Stimulated activated memory B cell treated with anti-CD40 and anti-IgM and Interleukin-4, amounts not matched to agents 10 μg/mL and 1 μg/mL and 100 μg/mL, for 72 hours (primary cell): ENCODE data around the gene SAMD1.

Experiments used
- ATAC-seq: fragments of 150-1000 bp; cut with Tn5 transposase; 2 replicates; pipeline ENCODE4 v1.10.0; 2021
- H3K27ac Mint-ChIP-seq: one replicate; pipeline ENCODE4 v1.8.0; 2022; ENCODE audit warnings: mild to moderate bottlenecking, mixed read lengths
- H3K27me3 Mint-ChIP-seq: one replicate; pipeline ENCODE4 v1.8.0; 2022; ENCODE audit warnings: mixed read lengths
- H3K36me3 Mint-ChIP-seq: one replicate; pipeline ENCODE4 v1.8.0; 2022; ENCODE audit warnings: mixed read lengths
- H3K4me1 Mint-ChIP-seq: one replicate; pipeline ENCODE4 v1.8.0; 2022; ENCODE audit warnings: mixed read lengths
- H3K4me3 Mint-ChIP-seq: one replicate; pipeline ENCODE4 v1.8.0; 2022; ENCODE audit warnings: mild to moderate bottlenecking, moderate library complexity, mixed read lengths
- H3K9me3 Mint-ChIP-seq: one replicate; pipeline ENCODE4 v1.8.0; 2022; ENCODE audit warnings: mixed read lengths

The SAMD1 gene

GRCh38 chr19:14102756-14103155, 12.2 kb upstream of the SAMD1 start:
- Mint-ChIP-seq H3K9me3 (no peaks in the 10 kb centered on the region), H3K36me3 (peaks cover 21% of the 10 kb centered on the region), H3K27ac (no peak overlapping the region), H3K27me3 (no peaks in the 10 kb centered on the region), H3K4me1 (no peaks in the 10 kb centered on the region), H3K4me3 (no peak overlapping the region)
- ATAC-seq, result no peak

- H3K4me1 Mint-ChIP-seq, result no peaks in the 10 kb centered on the region
- no peaks in the 10 kb centered on the region for H3K27me3 Mint-ChIP-seq
- H3K36me3 Mint-ChIP-seq, result peaks cover 25% of the 10 kb centered on the region
- no peak for ATAC-seq
- H3K9me3 Mint-ChIP-seq, result no peaks in the 10 kb centered on the region
- no peak overlapping the region for H3K4me3 Mint-ChIP-seq
- no peak overlapping the region for H3K27ac Mint-ChIP-seq
Observed at GRCh38 chr19:14102102-14102696, 11.6 kb upstream of the SAMD1 start.

GRCh38 chr19:14101003-14101545, 10.5 kb upstream of the SAMD1 start:
- Mint-ChIP-seq H3K4me3 (no peak overlapping the region), H3K27me3 (no peaks in the 10 kb centered on the region), H3K4me1 (no peaks in the 10 kb centered on the region), H3K27ac (no peak overlapping the region), H3K9me3 (no peaks in the 10 kb centered on the region), H3K36me3 (peaks cover 26% of the 10 kb centered on the region)
- ATAC-seq, result no peak

- Mint-ChIP-seq H3K9me3 (peaks cover 3% of the 10 kb centered on the region), H3K4me1 (no peaks in the 10 kb centered on the region), H3K27ac (no peak overlapping the region), H3K4me3 (no peak overlapping the region), H3K36me3 (peaks cover 26% of the 10 kb centered on the region), H3K27me3 (no peaks in the 10 kb centered on the region)
- ATAC-seq, result no peak
Observed at GRCh38 chr19:14097532-14098151, 7.1 kb upstream of the SAMD1 start.

GRCh38 chr19:14096272-14096992, 5.9 kb upstream of the SAMD1 start:
- peaks cover 26% of the 10 kb centered on the region for H3K36me3 Mint-ChIP-seq
- no peak overlapping the region for H3K4me3 Mint-ChIP-seq
- peaks cover 3% of the 10 kb centered on the region for H3K9me3 Mint-ChIP-seq
- H3K27me3 Mint-ChIP-seq, result no peaks in the 10 kb centered on the region
- peaks cover 10% of the 10 kb centered on the region for H3K4me1 Mint-ChIP-seq
- ATAC-seq, result no peak
- no peak overlapping the region for H3K27ac Mint-ChIP-seq

- Mint-ChIP-seq H3K36me3 (peaks cover 20% of the 10 kb centered on the region), H3K27me3 (no peaks in the 10 kb centered on the region), H3K27ac (no peak overlapping the region), H3K4me1 (peaks cover 12% of the 10 kb centered on the region), H3K9me3 (peaks cover 3% of the 10 kb centered on the region), H3K4me3 (no peak overlapping the region)
- no peak for ATAC-seq
Observed at GRCh38 chr19:14094854-14095253, 4.3 kb upstream of the SAMD1 start.

- Mint-ChIP-seq H3K9me3 (peaks cover 3% of the 10 kb centered on the region), H3K4me1 (peaks cover 18% of the 10 kb centered on the region), H3K27me3 (no peaks in the 10 kb centered on the region), H3K4me3 (no peak overlapping the region), H3K27ac (no peak overlapping the region), H3K36me3 (peaks cover 29% of the 10 kb centered on the region)
- no peak for ATAC-seq
Observed at GRCh38 chr19:14093117-14093823, 2.7 kb upstream of the SAMD1 start.

GRCh38 chr19:14091813-14092462, 1.4 kb upstream of the SAMD1 start:
- peaks cover 21% of the 10 kb centered on the region for H3K36me3 Mint-ChIP-seq
- H3K27ac Mint-ChIP-seq, result peak overlapping the region; percentile 97
- H3K4me3 Mint-ChIP-seq, result peak overlapping the region; percentile 99
- H3K4me1 Mint-ChIP-seq, result peaks cover 18% of the 10 kb centered on the region
- H3K27me3 Mint-ChIP-seq, result no peaks in the 10 kb centered on the region
- H3K9me3 Mint-ChIP-seq, result peaks cover 3% of the 10 kb centered on the region
- ATAC-seq, result peak; percentile 7

- H3K9me3 Mint-ChIP-seq, result peaks cover 3% of the 10 kb centered on the region
- ATAC-seq, result peak; percentile 88
- H3K36me3 Mint-ChIP-seq, result peaks cover 15% of the 10 kb centered on the region
- peak overlapping the region; percentile 99 for H3K4me3 Mint-ChIP-seq
- H3K4me1 Mint-ChIP-seq, result peaks cover 18% of the 10 kb centered on the region
- H3K27me3 Mint-ChIP-seq, result no peaks in the 10 kb centered on the region
- H3K27ac Mint-ChIP-seq, result peak overlapping the region; percentile 97
Observed at GRCh38 chr19:14091081-14091812, 696 bp upstream of the SAMD1 start.

GRCh38 chr19:14089662-14090508, 666 bp downstream of the SAMD1 start:
- peak overlapping the region; percentile 63 for H3K27ac Mint-ChIP-seq
- peak; percentile 52 for ATAC-seq
- peaks cover 20% of the 10 kb centered on the region for H3K36me3 Mint-ChIP-seq
- H3K4me1 Mint-ChIP-seq, result peaks cover 18% of the 10 kb centered on the region
- H3K9me3 Mint-ChIP-seq, result peaks cover 3% of the 10 kb centered on the region
- no peaks in the 10 kb centered on the region for H3K27me3 Mint-ChIP-seq
- peak overlapping the region; percentile 84 for H3K4me3 Mint-ChIP-seq

GRCh38 chr19:14089412-14089661, 1.2 kb downstream of the SAMD1 start:
- peak overlapping the region; percentile 73 for H3K4me3 Mint-ChIP-seq
- H3K27ac Mint-ChIP-seq, result peak overlapping the region; percentile 5
- peaks cover 20% of the 10 kb centered on the region for H3K36me3 Mint-ChIP-seq
- H3K4me1 Mint-ChIP-seq, result peaks cover 18% of the 10 kb centered on the region
- H3K9me3 Mint-ChIP-seq, result peaks cover 3% of the 10 kb centered on the region
- H3K27me3 Mint-ChIP-seq, result no peaks in the 10 kb centered on the region
- ATAC-seq, result no peak

GRCh38 chr19:14088634-14089411, 1.7 kb downstream of the SAMD1 start:
- peaks cover 20% of the 10 kb centered on the region for H3K36me3 Mint-ChIP-seq
- ATAC-seq, result no peak

GRCh38 chr19:14086098-14086497, 4.5 kb downstream of the SAMD1 start:
- ATAC-seq, result no peak
- no peak overlapping the region for H3K4me3 Mint-ChIP-seq
- peaks cover 20% of the 10 kb centered on the region for H3K36me3 Mint-ChIP-seq
- peaks cover 12% of the 10 kb centered on the region for H3K4me1 Mint-ChIP-seq
- H3K9me3 Mint-ChIP-seq, result no peaks in the 10 kb centered on the region
- H3K27ac Mint-ChIP-seq, result no peak overlapping the region
- H3K27me3 Mint-ChIP-seq, result no peaks in the 10 kb centered on the region

More at GRCh38 chr19:14088634-14089411, 1.7 kb downstream of the SAMD1 start:
- Mint-ChIP-seq H3K27me3 (no peaks in the 10 kb centered on the region), H3K4me3 (peak overlapping the region; percentile 73), H3K4me1 (peaks cover 18% of the 10 kb centered on the region), H3K27ac (peak overlapping the region; percentile 5), H3K9me3 (peaks cover 3% of the 10 kb centered on the region)
